HEK293 (cell line): ENCODE data around the gene FAM131B.

ENCODE experiments used
- CTCF ChIP-seq: fragments of 450-650 bp; formaldehyde crosslinking; IDR thresholded peaks from 2 replicates; pipeline ENCODE4 v1.5.1; 2016; ENCODE audit warnings: missing biosample characterization, missing genetic modification characterization
- HOXA7 ChIP-seq: sonication (generic); formaldehyde crosslinking; IDR thresholded peaks from 2 replicates; pipeline ENCODE4 v1.8.1; 2022; ENCODE audit warnings: missing genetic modification reagents, borderline replicate concordance
- KLF1 ChIP-seq: fragments of 450-650 bp; formaldehyde crosslinking; IDR thresholded peaks from 2 replicates; pipeline ENCODE4 v1.5.1; 2016; ENCODE audit warnings: missing biosample characterization, missing genetic modification characterization
- PATZ1 ChIP-seq: fragments of 450-650 bp; formaldehyde crosslinking; IDR thresholded peaks from 2 replicates; pipeline ENCODE4 v1.5.1; 2016; ENCODE audit warnings: missing biosample characterization, missing genetic modification characterization
- REPIN1 ChIP-seq: fragments of 450-650 bp; formaldehyde crosslinking; IDR thresholded peaks from 2 replicates; pipeline ENCODE4 v1.5.1; 2017; ENCODE audit warnings: missing biosample characterization, missing genetic modification characterization, low read depth
- REST ChIP-seq: fragments of 450-650 bp; formaldehyde crosslinking; IDR thresholded peaks from 2 replicates; pipeline ENCODE4 v1.5.1; 2016; ENCODE audit warnings: missing biosample characterization, missing genetic modification characterization
- ZNF274 ChIP-seq, 2 experiments: fragments of 200-500 bp in 1 of 2; fragments of 450-650 bp in 1 of 2; sonication (Bioruptor generic) in 1 of 2; formaldehyde crosslinking in 1 of 2; IDR thresholded peaks; 2 replicates each; pipeline versions ENCODE4 v1.5.1 to v1.6.1; 2014 to 2016; ENCODE audit warnings: borderline replicate concordance in 1 of 2, inconsistent platforms in 1 of 2, low read length in 1 of 2, missing biosample characterization in 1 of 2, missing genetic modification characterization in 1 of 2
- ZNF311 ChIP-seq: fragments of 450-650 bp; formaldehyde crosslinking; IDR thresholded peaks from 2 replicates; pipeline ENCODE4 v1.5.1; 2017; ENCODE audit warnings: missing biosample characterization, missing genetic modification characterization, borderline replicate concordance
- ZNF501 ChIP-seq: fragments of 450-650 bp; formaldehyde crosslinking; IDR thresholded peaks from 2 replicates; pipeline ENCODE4 v1.5.1; 2016; ENCODE audit warnings: missing biosample characterization, missing genetic modification characterization
- ZNF791 ChIP-seq: fragments of 450-650 bp; formaldehyde crosslinking; IDR thresholded peaks from 2 replicates; pipeline ENCODE4 v1.5.1; 2016; ENCODE audit warnings: missing biosample characterization, missing genetic modification characterization
- ZSCAN23 ChIP-seq: fragments of 450-650 bp; formaldehyde crosslinking; IDR thresholded peaks from 2 replicates; pipeline ENCODE4 v1.5.1; 2016; ENCODE audit warnings: missing biosample characterization, missing genetic modification characterization

GRCh38 chr7:143398616-143399015 lies 36.1 kb upstream of the FAM131B start:
- TF ChIP-seq ZNF274 (IDR thresholded peaks at IDR 0.05; ENCODE audit: low read length), result no peak
- no peak for TF ChIP-seq ZNF274 (tag by site-specific recombination; IDR thresholded peaks at IDR 0.05; ENCODE audit: borderline replicate concordance)
- TF ChIP-seq REST (tag by site-specific recombination), result no peak
- no peak for TF ChIP-seq HOXA7 (CRISPR knock-in tag)
- no peak for TF ChIP-seq CTCF (tag by site-specific recombination)
- TF ChIP-seq ZNF311 (tag by site-specific recombination), result no peak
- no peak for TF ChIP-seq ZNF791 (tag by site-specific recombination)
- no peak for TF ChIP-seq REPIN1 (tag by site-specific recombination)
- no peak for TF ChIP-seq KLF1 (tag by site-specific recombination)
- TF ChIP-seq ZSCAN23, result no peak
- TF ChIP-seq ZNF501 (tag by site-specific recombination), result no peak
- no peak for TF ChIP-seq PATZ1 (tag by site-specific recombination)
